RWPE2 (cell line): ENCODE data around the gene ERG28.

ENCODE experiments used
- ATAC-seq: fragments of 200-7000 bp; cut with Tn5 transposase; 3 replicates; pipeline ENCODE4 v1.9.1; 2021; ENCODE audit warnings: low read depth
- DNase-seq: peaks from one replicate; pipeline ENCODE4 v3.0.0-alpha.2; 2020; ENCODE audit warnings: low spot score
- H3K27ac ChIP-seq: fragments of 450-650 bp; 2 replicates; pipeline ENCODE4 v1.5.1; 2017; ENCODE audit warnings: mild to moderate bottlenecking; ENCODE audit not compliant: poor library complexity, severe bottlenecking
- H3K27me3 ChIP-seq: fragments of 250-450 bp; sonication (Bioruptor Pico); 2 replicates; pipeline ENCODE4 v1.5.1; 2021; ENCODE audit warnings: mild to moderate bottlenecking, moderate library complexity; ENCODE audit not compliant: insufficient read depth, poor library complexity, severe bottlenecking
- H3K36me3 ChIP-seq: fragments of 250-450 bp; sonication (Bioruptor Pico); 2 replicates; pipeline ENCODE4 v1.5.1; 2020; ENCODE audit warnings: low read depth, mild to moderate bottlenecking, moderate library complexity
- H3K4me1 ChIP-seq: fragments of 250-450 bp; sonication (Bioruptor Pico); 2 replicates; pipeline ENCODE4 v1.5.1; 2021; ENCODE audit warnings: mild to moderate bottlenecking, moderate library complexity; ENCODE audit not compliant: insufficient read depth, poor library complexity, severe bottlenecking
- H3K4me3 ChIP-seq: fragments of 250-450 bp; sonication (Bioruptor Pico); 2 replicates; pipeline ENCODE4 v1.5.1; 2021; ENCODE audit warnings: mild to moderate bottlenecking, moderate library complexity; ENCODE audit not compliant: severe bottlenecking
- H3K9me3 ChIP-seq: fragments of 250-450 bp; sonication (Bioruptor Pico); 2 replicates; pipeline ENCODE4 v1.5.1; 2021; ENCODE audit warnings: mild to moderate bottlenecking, moderate library complexity; ENCODE audit not compliant: severe bottlenecking
- CTCF ChIP-seq: fragments of 450-650 bp; IDR thresholded peaks from one replicate; pipeline ENCODE4 v1.5.1; 2017; ENCODE audit warnings: mild to moderate bottlenecking, moderate library complexity; ENCODE audit not compliant: poor library complexity, severe bottlenecking

The ERG28 gene

GRCh38 chr14:75675265-75675960 is 14.7 kb upstream of the ERG28 start:
- H3K9me3 ChIP-seq = no peaks in the 10 kb centered on the region
- peaks cover 57% of the 10 kb centered on the region for H3K36me3 ChIP-seq
- peak overlapping the region; percentile 22 for H3K27ac ChIP-seq
- H3K4me3 ChIP-seq = no peak overlapping the region
- peaks cover 12% of the 10 kb centered on the region for H3K4me1 ChIP-seq
- peak; percentile 44 for TF ChIP-seq CTCF
- no peaks in the 10 kb centered on the region for H3K27me3 ChIP-seq
- DNase-seq = no peak
- ATAC-seq = peak; percentile 98

- no peaks in the 10 kb centered on the region for H3K27me3 ChIP-seq
- no peaks in the 10 kb centered on the region for H3K9me3 ChIP-seq
- H3K4me3 ChIP-seq = no peak overlapping the region
- no peak for ATAC-seq
- TF ChIP-seq CTCF = no peak
- DNase-seq = no peak
- H3K36me3 ChIP-seq = peaks cover 72% of the 10 kb centered on the region
- H3K4me1 ChIP-seq = peaks cover 12% of the 10 kb centered on the region
- H3K27ac ChIP-seq = no peak overlapping the region
Observed at GRCh38 chr14:75673345-75674035, 12.8 kb upstream of the ERG28 start.

DNA sequence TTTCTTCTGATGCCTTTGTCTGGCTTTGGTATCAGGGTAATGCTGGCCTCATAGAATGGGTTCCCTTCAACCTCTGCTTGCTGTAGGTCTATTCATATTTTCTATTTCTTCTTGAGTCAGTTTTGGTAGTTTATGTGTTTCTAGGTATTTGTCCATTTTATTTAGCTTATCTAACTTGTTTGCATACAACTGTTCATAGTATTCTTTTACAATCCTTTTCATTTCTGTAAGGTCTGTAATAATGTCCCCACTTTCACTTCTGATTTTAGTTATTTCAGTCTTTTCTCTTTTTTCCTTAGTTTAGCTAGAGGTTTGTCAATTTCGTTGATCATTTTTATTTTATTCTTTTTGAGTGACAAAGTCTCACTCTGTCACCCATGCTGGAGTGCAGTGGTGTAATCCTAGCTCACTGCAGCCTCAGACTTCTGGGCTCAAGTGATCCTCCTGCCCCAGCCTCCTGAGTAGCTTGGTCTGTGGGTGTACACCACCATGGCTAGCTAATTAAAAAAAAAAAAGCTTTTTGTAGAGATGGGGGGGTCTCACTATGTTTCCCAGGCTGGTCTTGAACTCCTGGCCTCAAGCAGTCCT is 12.0 kb upstream of the ERG28 start:
- Histone ChIP-seq H3K36me3 (peaks cover 68% of the 10 kb centered on the region), H3K27ac (no peak overlapping the region), H3K9me3 (no peaks in the 10 kb centered on the region), H3K4me1 (peaks cover 12% of the 10 kb centered on the region), H3K4me3 (no peak overlapping the region), H3K27me3 (no peaks in the 10 kb centered on the region)
- DNase-seq (no peak), ATAC-seq (no peak)
- TF ChIP-seq CTCF = no peak

DNA sequence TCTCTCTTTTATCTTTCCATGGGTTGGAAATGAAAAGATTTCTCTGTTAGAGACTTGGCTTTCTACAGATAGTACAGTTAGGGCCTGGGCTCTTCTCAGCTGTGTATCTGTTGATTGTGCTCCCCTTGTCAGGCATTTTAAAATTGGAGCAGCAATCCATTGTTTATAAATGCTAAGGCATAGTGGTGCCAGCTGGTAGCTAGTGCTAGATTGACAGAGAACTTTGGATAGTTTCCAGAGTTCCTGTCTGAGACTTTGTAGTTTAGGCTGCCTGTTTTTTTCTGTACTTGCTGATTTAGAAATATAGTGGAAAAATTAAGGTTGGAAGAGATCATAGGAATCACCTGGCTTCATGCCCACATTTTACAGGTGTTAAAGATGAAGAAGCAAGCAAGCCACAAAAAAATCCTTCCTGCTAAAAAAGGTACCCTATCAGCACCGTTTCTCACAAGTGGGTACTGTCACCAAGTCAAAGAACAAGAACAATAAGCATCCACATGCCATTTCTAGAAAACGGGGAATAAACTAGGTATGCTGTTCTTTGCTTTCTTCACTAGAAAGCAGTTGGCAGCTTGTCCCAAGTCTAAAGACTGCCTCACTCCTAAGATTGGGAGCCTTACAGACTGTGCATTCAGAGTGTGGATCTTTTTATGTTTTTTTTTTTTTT is 6.6 kb upstream of the ERG28 start:
- Histone ChIP-seq H3K4me1 (peaks cover 10% of the 10 kb centered on the region), H3K9me3 (no peaks in the 10 kb centered on the region), H3K27me3 (no peaks in the 10 kb centered on the region), H3K4me3 (no peak overlapping the region), H3K36me3 (peaks cover 84% of the 10 kb centered on the region), H3K27ac (no peak overlapping the region)
- DNase-seq = no peak
- no peak for TF ChIP-seq CTCF
- ATAC-seq = no peak
